MM.1S (cell line): ENCODE data around the gene CSF2RB.

Experiments
- EZH2 ChIP-seq: fragments of 300-600 bp; sonication (generic); optimal IDR thresholded peaks from 2 replicates; pipeline ENCODE3; 2017; ENCODE audit warnings: low read depth, mild to moderate bottlenecking, antibody characterized with exemption, low read length, mixed read lengths
- EZH2phosphoT487 ChIP-seq: fragments of 300-600 bp; sonication (generic); IDR thresholded peaks from 2 replicates; pipeline ENCODE4 v1.6.1; 2018; ENCODE audit warnings: antibody characterized with exemption, low read length
- TF ChIP-seq, protein P1 (sequence below): fragments of 300-600 bp; sonication (generic); IDR thresholded peaks from 2 replicates; pipeline ENCODE4 v1.5.1; 2016; ENCODE audit warnings: antibody characterized with exemption, low read length, mixed read lengths

DNA sequence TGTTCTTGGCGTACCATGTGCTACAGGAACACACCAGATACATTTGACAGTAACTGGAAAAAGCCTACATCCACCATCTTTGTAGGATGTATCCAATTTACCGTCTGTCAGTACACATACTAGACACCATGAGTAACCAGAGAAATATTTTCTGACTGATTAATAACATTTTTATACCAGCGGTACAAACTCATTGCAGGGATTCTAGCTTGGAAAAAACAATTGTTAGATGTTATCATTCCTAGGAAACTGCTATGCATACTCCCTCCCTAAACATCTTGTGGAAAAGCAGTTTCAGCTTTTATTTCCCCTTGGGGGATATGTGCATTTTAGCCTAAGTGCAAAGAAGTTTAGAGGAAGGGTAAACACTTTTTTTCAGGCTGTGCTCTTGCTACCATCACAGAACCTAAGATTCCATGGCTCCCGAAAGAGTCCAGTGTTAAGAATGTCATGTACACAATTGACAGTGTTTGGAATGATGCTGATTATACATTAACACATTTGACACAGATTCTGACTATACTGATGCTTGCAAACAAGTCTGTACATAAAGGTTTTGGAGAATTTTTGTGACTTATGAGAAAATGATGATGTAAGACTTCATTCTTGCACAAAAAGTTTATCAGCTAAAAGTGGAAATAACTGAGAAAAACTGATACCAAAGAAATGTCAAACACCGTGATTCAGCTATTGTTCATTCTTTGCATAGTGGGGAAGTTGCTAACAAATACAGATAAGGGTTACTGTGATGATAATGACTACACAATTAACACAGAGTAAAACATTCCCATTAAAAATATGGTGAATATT, 28.9 kb upstream of the CSF2RB start:
- TF ChIP-seq EZH2 (no peak), EZH2phosphoT487 (no peak)
- TF ChIP-seq, protein P1, sequence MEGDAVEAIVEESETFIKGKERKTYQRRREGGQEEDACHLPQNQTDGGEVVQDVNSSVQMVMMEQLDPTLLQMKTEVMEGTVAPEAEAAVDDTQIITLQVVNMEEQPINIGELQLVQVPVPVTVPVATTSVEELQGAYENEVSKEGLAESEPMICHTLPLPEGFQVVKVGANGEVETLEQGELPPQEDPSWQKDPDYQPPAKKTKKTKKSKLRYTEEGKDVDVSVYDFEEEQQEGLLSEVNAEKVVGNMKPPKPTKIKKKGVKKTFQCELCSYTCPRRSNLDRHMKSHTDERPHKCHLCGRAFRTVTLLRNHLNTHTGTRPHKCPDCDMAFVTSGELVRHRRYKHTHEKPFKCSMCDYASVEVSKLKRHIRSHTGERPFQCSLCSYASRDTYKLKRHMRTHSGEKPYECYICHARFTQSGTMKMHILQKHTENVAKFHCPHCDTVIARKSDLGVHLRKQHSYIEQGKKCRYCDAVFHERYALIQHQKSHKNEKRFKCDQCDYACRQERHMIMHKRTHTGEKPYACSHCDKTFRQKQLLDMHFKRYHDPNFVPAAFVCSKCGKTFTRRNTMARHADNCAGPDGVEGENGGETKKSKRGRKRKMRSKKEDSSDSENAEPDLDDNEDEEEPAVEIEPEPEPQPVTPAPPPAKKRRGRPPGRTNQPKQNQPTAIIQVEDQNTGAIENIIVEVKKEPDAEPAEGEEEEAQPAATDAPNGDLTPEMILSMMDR, result no peak
